Brain microvascular endothelial cell (primary cell): ENCODE results near the gene MYT1.
"Not testable (repeated sequence)": the region's sequence is repeated elsewhere in the genome, so short reads cannot be mapped to it uniquely, and the experiment has no call there.

Experiments used
- DNase-seq: peaks from one replicate; pipeline ENCODE4 v3.0.0-alpha.2; 2020
- H3K27ac ChIP-seq: fragments of 250-450 bp; sonication (Bioruptor Pico); 2 replicates; pipeline ENCODE4 v1.5.1; 2020; ENCODE audit warnings: mild to moderate bottlenecking, moderate library complexity
- H3K27me3 ChIP-seq: fragments of 250-450 bp; sonication (Bioruptor Pico); replicated peaks from 2 replicates; pipeline ENCODE4 v1.5.1; 2020; ENCODE audit warnings: mild to moderate bottlenecking
- H3K36me3 ChIP-seq: fragments of 250-450 bp; sonication (Bioruptor Pico); replicated peaks from 2 replicates; pipeline ENCODE4 v1.5.1; 2020; ENCODE audit warnings: mild to moderate bottlenecking
- H3K4me3 ChIP-seq: 2 replicates; pipeline ENCODE4 v1.5.1; 2011; ENCODE audit warnings: low read depth, mild to moderate bottlenecking, control low read depth, low read length, moderate library complexity
- in situ Hi-C: cut with HindIII; loops from 2 replicates; pipeline ENCODE4 v1.10.0; 2017; ENCODE audit warnings: low sequenced_read_pairs, low pct_ligation_motif_present
- TF ChIP-seq, protein P1 (sequence below): IDR thresholded peaks from 2 replicates; pipeline ENCODE4 v1.5.1; 2011; ENCODE audit warnings: low read depth, mild to moderate bottlenecking, moderate library complexity, low read length, control low read depth, inconsistent platforms; ENCODE audit errors: missing control alignments

The MYT1 gene

DNA sequence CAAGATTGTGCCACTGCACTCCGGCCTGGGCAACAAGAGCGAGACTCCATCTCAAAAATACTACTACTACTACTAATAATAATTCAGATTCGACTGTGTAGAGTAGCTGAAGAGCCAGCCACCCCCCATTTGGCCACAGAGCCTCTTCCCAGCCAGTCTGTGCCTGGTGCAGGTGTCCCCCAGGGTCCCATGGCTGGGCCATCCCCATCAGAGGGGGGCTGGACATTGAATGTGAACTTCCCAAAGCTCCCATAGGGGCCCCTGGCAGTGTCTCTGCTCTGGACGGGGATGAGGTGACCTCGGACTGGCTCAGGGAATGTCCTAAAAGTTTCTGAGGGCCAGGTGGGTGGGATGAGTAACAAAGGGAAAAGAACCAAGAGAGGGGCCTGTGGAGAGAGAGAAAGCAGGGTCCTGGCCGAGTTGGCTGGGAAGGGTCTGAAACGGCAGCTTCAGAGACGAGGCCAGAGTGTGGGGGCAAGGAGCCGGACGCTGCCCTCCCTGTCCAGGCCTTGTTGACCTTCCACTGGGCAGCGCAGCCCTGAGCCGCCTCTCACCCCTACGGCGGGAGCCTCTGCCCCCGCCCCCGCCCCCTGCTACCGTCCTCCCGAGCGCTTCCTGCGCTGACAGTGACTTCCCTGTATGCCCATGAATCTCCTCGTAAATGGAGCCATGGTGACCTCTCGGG is 66.4 kb downstream of the MYT1 start:
- Histone ChIP-seq H3K36me3 (no peaks in the 10 kb centered on the region), H3K27ac (no peak overlapping the region), H3K27me3 (no peaks in the 10 kb centered on the region), H3K4me3 (no peak overlapping the region)
- in situ Hi-C loops: no loop called here
- TF ChIP-seq, protein P1, sequence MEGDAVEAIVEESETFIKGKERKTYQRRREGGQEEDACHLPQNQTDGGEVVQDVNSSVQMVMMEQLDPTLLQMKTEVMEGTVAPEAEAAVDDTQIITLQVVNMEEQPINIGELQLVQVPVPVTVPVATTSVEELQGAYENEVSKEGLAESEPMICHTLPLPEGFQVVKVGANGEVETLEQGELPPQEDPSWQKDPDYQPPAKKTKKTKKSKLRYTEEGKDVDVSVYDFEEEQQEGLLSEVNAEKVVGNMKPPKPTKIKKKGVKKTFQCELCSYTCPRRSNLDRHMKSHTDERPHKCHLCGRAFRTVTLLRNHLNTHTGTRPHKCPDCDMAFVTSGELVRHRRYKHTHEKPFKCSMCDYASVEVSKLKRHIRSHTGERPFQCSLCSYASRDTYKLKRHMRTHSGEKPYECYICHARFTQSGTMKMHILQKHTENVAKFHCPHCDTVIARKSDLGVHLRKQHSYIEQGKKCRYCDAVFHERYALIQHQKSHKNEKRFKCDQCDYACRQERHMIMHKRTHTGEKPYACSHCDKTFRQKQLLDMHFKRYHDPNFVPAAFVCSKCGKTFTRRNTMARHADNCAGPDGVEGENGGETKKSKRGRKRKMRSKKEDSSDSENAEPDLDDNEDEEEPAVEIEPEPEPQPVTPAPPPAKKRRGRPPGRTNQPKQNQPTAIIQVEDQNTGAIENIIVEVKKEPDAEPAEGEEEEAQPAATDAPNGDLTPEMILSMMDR: no peak
- no peak for DNase-seq

DNA sequence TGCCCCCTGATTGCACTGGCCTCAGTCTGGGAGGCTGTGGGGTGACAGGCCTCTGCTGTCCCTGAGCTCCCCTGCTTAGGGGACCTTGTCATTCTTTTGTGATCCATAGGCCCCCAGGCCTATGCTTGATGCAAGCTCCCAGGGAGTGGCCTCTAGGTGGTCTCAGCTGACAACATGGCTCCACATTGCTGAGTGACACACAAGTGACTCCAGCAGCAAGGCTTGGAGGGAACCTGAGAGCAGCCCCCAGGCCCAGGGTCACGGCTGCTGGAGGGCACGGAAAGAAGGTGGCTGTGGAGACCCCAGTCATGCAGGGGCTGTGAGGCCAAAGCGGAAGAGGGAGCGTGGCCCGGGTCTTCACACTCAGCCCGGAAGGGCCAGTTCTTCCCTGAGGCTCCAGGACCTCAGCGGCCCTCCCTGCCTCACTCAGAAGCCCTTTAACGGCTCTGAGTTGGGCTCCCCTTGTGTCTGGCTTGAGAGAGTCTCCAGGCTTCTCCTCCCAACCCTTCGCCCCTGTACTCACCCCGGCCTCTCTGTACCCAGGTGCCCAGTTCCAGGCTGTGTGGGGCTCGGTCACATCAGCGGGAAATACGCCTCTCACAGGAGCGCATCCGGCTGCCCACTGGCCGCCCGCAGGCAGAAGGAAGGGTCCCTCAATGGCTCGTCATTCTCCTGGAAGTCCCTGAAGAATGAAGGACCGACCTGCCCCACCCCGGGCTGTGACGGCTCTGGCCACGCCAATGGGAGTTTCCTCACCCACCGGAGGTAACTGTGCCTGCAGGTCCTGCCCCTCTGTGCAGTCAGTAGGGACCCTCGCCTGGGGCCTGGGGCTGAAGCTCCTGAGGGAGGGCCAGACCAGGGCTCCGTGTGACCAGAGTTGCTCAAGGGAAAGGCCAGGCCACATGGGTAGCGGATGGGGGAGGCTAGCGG is 67.6 kb downstream of the MYT1 start:
- no peaks in the 10 kb centered on the region for H3K27me3 ChIP-seq
- H3K27ac ChIP-seq: no peak overlapping the region
- DNase-seq: no peak
- in situ Hi-C loops: no loop called here
- no peak overlapping the region for H3K4me3 ChIP-seq
- H3K36me3 ChIP-seq: no peaks in the 10 kb centered on the region
- TF ChIP-seq, protein P1: no peak

DNA sequence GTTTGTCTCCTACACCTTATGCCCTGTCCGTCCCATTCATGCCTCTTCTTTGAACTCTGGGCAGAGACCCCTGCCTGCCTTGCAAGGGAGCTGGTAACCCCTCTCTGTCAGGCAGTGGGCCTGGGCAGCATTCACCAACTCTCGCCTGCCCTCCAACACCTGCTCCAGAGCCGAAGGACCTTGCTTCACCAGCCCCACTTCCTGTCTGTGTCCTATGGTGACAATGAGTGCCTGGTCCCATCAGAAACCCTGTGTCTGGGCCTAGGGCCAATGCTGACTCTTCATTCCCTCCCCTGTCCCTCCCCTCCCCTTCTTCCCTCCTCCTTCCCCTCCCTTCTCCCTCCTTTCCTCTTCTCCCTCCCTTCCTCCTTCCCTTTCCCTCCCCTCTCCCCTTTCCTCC is 68.5 kb downstream of the MYT1 start:
- no peaks in the 10 kb centered on the region for H3K36me3 ChIP-seq
- H3K27ac ChIP-seq: no peak overlapping the region
- TF ChIP-seq, protein P1: no peak
- in situ Hi-C loops: no loop called here
- DNase-seq: no peak
- H3K27me3 ChIP-seq: no peaks in the 10 kb centered on the region
- no peak overlapping the region for H3K4me3 ChIP-seq

- in situ Hi-C loops: no loop called here
- TF ChIP-seq, protein P1: no peak
- no peak overlapping the region for H3K27ac ChIP-seq
- no peaks in the 10 kb centered on the region for H3K36me3 ChIP-seq
- no peak overlapping the region for H3K4me3 ChIP-seq
- H3K27me3 ChIP-seq: no peaks in the 10 kb centered on the region
- no peak for DNase-seq
Measured at GRCh38 chr20:64233725-64234124, 69.5 kb downstream of the MYT1 start.

DNA sequence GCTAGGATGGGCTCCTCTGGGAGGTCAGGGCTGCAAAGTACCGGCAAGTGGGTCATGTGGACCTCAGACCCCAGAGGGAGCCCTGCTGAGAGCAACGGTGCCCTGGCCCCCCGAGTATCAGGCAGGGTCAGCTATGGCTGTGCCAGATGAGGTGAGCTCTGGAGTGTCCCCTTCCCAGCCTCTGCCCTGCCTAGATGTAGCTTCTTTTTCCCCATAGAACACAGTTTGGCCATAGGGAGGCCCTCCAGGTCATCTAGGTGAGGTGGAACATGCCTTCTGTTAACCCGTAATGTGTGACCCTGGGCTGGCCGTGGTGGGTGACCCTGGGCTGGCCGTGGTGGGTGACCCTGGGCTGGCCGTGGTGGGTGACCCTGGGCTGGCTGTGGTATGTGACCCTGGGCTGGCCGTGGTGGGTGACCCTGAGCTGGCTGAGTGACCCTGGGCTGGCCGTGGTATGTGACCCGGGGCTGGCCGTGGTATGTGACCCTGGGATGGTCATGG is 70.1 kb downstream of the MYT1 start:
- Histone ChIP-seq H3K4me3 (no peak overlapping the region), H3K36me3 (no peaks in the 10 kb centered on the region), H3K27me3 (no peaks in the 10 kb centered on the region), H3K27ac (no peak overlapping the region)
- TF ChIP-seq, protein P1: no peak
- DNase-seq: no peak
- in situ Hi-C loops: no loop called here

DNA sequence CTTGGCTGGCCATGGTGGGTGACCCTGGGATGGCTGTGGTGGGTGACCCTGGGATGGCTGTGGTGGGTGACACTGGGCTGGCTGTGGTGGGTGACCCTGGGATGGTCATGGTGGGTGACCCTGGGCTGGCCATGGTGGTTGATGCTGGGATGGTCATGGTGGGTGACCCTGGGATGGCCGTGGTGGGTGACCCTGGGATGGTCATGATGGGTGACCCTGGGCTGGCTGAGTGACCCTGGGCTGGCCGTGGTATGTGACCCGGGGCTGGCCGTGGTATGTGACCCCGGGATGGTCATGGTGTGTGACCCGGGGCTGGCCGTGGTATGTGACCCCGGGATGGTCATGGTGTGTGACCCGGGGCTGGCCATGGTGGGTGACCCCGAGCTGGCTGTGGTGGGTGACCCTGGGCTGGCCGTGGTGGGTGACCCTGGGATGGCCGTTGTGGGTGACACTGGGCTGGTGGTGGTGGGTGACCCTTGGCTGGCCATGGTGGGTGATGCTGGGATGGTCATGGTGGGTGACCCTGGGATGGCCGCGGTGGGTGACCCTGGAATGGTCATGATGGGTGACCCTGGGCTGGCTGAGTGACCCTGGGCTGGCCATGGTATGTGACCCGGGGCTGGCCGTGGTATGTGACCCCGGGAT is 70.8 kb downstream of the MYT1 start:
- H3K4me3 ChIP-seq, H3K27ac ChIP-seq, H3K36me3 ChIP-seq, in situ Hi-C loops, H3K27me3 ChIP-seq, DNase-seq: not testable (repeated sequence)
